ENCODE data around the gene NEK9.
"Not testable (repeated sequence)": the region's sequence is repeated elsewhere in the genome, so short reads cannot be mapped to it uniquely, and the experiment has no call there.

The NEK9 gene

GRCh38 chr14:75126679-75127473 lies at the start of gene NEK9:
TSS of gene NEK9 (minus strand) at chr14:75127048. CDS start at chr14:75126921, 127 bp downstream.
- DNase-seq (ENCODE audit: low spot score), result peak; percentile 94

GRCh38 chr14:75176142-75176820 lies 49.4 kb upstream of the NEK9 start, which contains the start of gene TMED10:
TSS of gene TMED10 (minus strand) at chr14:75176612. CDS start at chr14:75176579, 33 bp downstream.
- DNase-seq (ENCODE audit: low spot score), result peak; percentile 91

- DNase-seq (ENCODE audit: low spot score), result no peak
Measured at GRCh38 chr14:75175677-75176141, 48.9 kb upstream of the NEK9 start.

- no peak for DNase-seq (ENCODE audit: low spot score)
Measured at GRCh38 chr14:75174066-75174465, 47.2 kb upstream of the NEK9 start.

GRCh38 chr14:75170772-75171171 lies 43.9 kb upstream of the NEK9 start:
- no peak for DNase-seq (ENCODE audit: low spot score)

- no peak for DNase-seq (ENCODE audit: low spot score)
Measured at GRCh38 chr14:75168586-75169335, 41.9 kb upstream of the NEK9 start.

- no peak for DNase-seq (ENCODE audit: low spot score)
Measured at GRCh38 chr14:75167325-75167724, 40.5 kb upstream of the NEK9 start.

- DNase-seq (ENCODE audit: low spot score), result no peak
Measured at GRCh38 chr14:75165586-75166391, 38.9 kb upstream of the NEK9 start.

- no peak for DNase-seq (ENCODE audit: low spot score)
Measured at GRCh38 chr14:75164809-75165208, 38.0 kb upstream of the NEK9 start.

GRCh38 chr14:75163677-75164076 lies 36.8 kb upstream of the NEK9 start:
- DNase-seq (ENCODE audit: low spot score), result no peak

GRCh38 chr14:75162631-75163030 lies 35.8 kb upstream of the NEK9 start:
- DNase-seq (ENCODE audit: low spot score), result no peak

- DNase-seq (ENCODE audit: low spot score), result no peak
Measured at GRCh38 chr14:75158843-75159614, 32.2 kb upstream of the NEK9 start.

- DNase-seq (ENCODE audit: low spot score), result no peak
Measured at GRCh38 chr14:75156901-75157300, 30.1 kb upstream of the NEK9 start.

- DNase-seq (ENCODE audit: low spot score), result no peak
Measured at GRCh38 chr14:75156111-75156510, 29.3 kb upstream of the NEK9 start.

- DNase-seq (ENCODE audit: low spot score), result no peak
Measured at GRCh38 chr14:75155169-75155568, 28.3 kb upstream of the NEK9 start.

- DNase-seq (ENCODE audit: low spot score), result no peak
Measured at GRCh38 chr14:75153295-75153694, 26.4 kb upstream of the NEK9 start.

- no peak for DNase-seq (ENCODE audit: low spot score)
Measured at GRCh38 chr14:75151851-75152250, 25.0 kb upstream of the NEK9 start.

- not testable (repeated sequence) for DNase-seq (ENCODE audit: low spot score)
Measured at GRCh38 chr14:75150637-75151036, 23.8 kb upstream of the NEK9 start.

- no peak for DNase-seq (ENCODE audit: low spot score)
Measured at GRCh38 chr14:75150150-75150549, 23.3 kb upstream of the NEK9 start.

- DNase-seq (ENCODE audit: low spot score), result no peak
Measured at GRCh38 chr14:75147423-75148071, 20.7 kb upstream of the NEK9 start.

Measured in D341Med (cell line).